ENCODE results near the gene ACR. TPM values are rescaled to one million over a fixed set of nuclear protein-coding genes. Genes with fewer than 3 reads are reported as not detected.

ACR gene
- total and polyA plus RNA-seq, 2 of the 8 experiments (the other 6 are each of a cell fraction or from before 2014, with no cell fraction given) = 0.56 TPM; not detected in 1

DNA sequence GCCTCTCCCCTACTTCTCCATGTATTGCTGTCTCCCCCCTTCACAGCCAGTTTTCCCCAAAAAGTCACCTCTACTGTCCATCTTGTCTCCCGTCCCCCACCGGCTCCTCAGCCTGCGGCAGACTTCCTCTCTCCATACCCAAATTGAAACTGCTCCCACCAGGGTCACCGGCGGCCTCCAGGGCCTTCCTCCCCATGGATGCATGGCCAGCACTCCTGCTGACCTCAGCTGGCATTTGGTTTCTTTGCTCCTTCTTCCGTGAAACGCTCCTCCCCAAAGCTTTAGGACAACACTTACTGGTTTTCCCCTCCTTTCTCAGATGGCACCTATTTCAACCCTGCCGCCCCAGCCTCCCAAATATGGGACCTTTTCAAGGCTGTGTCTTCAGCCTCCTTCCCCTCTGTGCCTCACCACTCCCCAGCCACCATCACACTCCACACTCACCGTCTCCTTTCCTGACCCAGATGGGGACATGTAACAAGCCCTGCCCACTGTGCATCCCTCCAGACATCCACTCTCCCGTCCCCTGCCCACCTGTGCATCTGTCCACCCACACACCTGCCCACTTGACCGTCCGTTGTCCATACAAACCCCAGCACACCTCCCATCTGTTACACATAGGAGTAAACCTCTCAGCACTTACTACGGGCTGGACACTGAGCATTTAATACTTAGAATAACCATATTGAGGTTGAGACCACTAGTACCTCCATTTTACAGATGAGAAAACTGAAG is 21.5 kb upstream of the ACR start:
- Histone ChIP-seq H4K91ac (replicated peaks; ENCODE audit: insufficient read length, low read length) (no peak overlapping the region), H3K4me1 (replicated peaks in 1 of 4; ENCODE audit: control insufficient read depth in 3 of 4, insufficient read depth in 4 of 4, low read length in 3 of 4) (peaks cover 0 to 6% (median 0%) of the 10 kb centered on the region in 4 experiments; a peak in 2 of 7 replicates), H3K4ac (replicated peaks; ENCODE audit: insufficient read length, low read depth, low read length) (no peak overlapping the region), H2BK20ac (ENCODE audit: low read length) (no peak overlapping the region), H4K5ac (ENCODE audit: insufficient read length, low read depth, low read length) (no peak overlapping the region), H3K9me3 (ENCODE audit: insufficient read depth in 2 of 2, low read depth in 1 of 2, low read length in 1 of 2) (no peaks in the 10 kb centered on the region), H3K79me1 (ENCODE audit: low read depth, low read length) (no peaks in the 10 kb centered on the region), H3K9ac (replicated peaks in 1 of 4; ENCODE audit: extremely low read depth in 1 of 4, low read depth in 3 of 4, low read length in 3 of 4) (no peak overlapping the region), H2BK5ac (ENCODE audit: low read depth, low read length) (no peak overlapping the region), H2BK12ac (ENCODE audit: low read depth, low read length) (no peak overlapping the region), H2AFZ (ENCODE audit: low read length) (no peak overlapping the region), H4K8ac (ENCODE audit: extremely low read depth, insufficient read depth, low read length) (no peak overlapping the region), H3K36me3 (ENCODE audit: control insufficient read depth in 2 of 4, insufficient read depth in 4 of 4, low read length in 3 of 4) (peaks cover 0 to 7% (median 0%) of the 10 kb centered on the region in 4 experiments; a peak in 1 of 8 replicates), H3K14ac (ENCODE audit: insufficient read length) (no peak overlapping the region), H3K56ac (replicated peaks; ENCODE audit: insufficient read length, low read depth, low read length) (no peak overlapping the region), H4K20me1 (replicated peaks in 1 of 2; ENCODE audit: control insufficient read depth in 1 of 2, insufficient read depth in 2 of 2, low read length in 2 of 2) (peaks cover 8 to 23% of the 10 kb centered on the region in 2 experiments), H2AK5ac (ENCODE audit: low read depth, low read length) (no peak overlapping the region), H3K27ac (ENCODE audit: low read depth, low read length) (no peak overlapping the region), H3K27me3 (replicated peaks in 1 of 4; ENCODE audit: control insufficient read depth in 3 of 4, extremely low read depth in 1 of 4, insufficient read depth in 3 of 4, low read length in 3 of 4) (peaks cover 25 to 37% (median 31%) of the 10 kb centered on the region in 4 experiments), H3K18ac (ENCODE audit: extremely low read depth, low read length) (no peak overlapping the region), H3K23ac (ENCODE audit: insufficient read length) (no peak overlapping the region), H3K4me3 (ENCODE audit: extremely low read depth in 1 of 4, insufficient read depth in 2 of 4, low read depth in 3 of 4, low read length in 4 of 4) (no peak overlapping the region), H3K79me2 (ENCODE audit: control insufficient read depth in 1 of 2, insufficient read depth in 2 of 2, low read length in 2 of 2) (no peaks in the 10 kb centered on the region), H2BK120ac (replicated peaks; ENCODE audit: low read depth, low read length) (no peak overlapping the region), H2BK15ac (ENCODE audit: low read length) (no peak overlapping the region), H3K23me2 (ENCODE audit: low read depth, low read length) (peaks cover 1% of the 10 kb centered on the region; the same call in 1 of the 2 replicates), H3K4me2 (ENCODE audit: insufficient read depth in 1 of 2, low read depth in 2 of 2, low read length in 2 of 2) (no peak overlapping the region)
- no peak for DNase-seq (ENCODE audit: low read depth in 1 of 2, low spot score in 2 of 2)
- no peak for FAIRE-seq
- WGBS, 2 experiments (ENCODE audit: extremely low coverage in 1 of 2, insufficient coverage in 1 of 2, insufficient read length in 1 of 2, insufficient replicate concordance in 2 of 2, low coverage in 1 of 2, low lambda C conversion rate in 2 of 2, missing lambda C conversion rate in 1 of 2) = 90% methylated on average over 12 of the region's 13 CpGs; no CpG with 5 or more reads in 1 of the 2 experiments
- ChIA-PET POLR2A (ENCODE audit: partially characterized antibody) (interaction anchor here (1.2 kb wide), 1 partner anchor 9 kb away, joined by 4 read pairs; no protein-coding TSS in a partner anchor), CTCF (ENCODE audit: partially characterized antibody) (interaction anchor here (1.1 to 1.4 kb wide), 2 partner anchors 17 to 20 kb away, joined by 4 to 5 read pairs; no protein-coding TSS in a partner anchor)
- TF ChIP-seq, protein P1, sequence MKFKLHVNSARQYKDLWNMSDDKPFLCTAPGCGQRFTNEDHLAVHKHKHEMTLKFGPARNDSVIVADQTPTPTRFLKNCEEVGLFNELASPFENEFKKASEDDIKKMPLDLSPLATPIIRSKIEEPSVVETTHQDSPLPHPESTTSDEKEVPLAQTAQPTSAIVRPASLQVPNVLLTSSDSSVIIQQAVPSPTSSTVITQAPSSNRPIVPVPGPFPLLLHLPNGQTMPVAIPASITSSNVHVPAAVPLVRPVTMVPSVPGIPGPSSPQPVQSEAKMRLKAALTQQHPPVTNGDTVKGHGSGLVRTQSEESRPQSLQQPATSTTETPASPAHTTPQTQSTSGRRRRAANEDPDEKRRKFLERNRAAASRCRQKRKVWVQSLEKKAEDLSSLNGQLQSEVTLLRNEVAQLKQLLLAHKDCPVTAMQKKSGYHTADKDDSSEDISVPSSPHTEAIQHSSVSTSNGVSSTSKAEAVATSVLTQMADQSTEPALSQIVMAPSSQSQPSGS (IDR thresholded peaks at IDR 0.05; ENCODE audit: low read length) = no peak
- TF ChIP-seq BRCA1 (IDR thresholded peaks at IDR 0.05; ENCODE audit: low read depth, low read length) (no peak), MAFK (IDR thresholded peaks at IDR 0.05; ENCODE audit: low read depth, low read length) (no peak), KDM4A (IDR thresholded peaks at IDR 0.05; ENCODE audit: low read depth, low read length, severe bottlenecking) (no peak), SIRT6 (IDR thresholded peaks at IDR 0.05; ENCODE audit: low read length) (no peak), ASH2L (IDR thresholded peaks at IDR 0.05; ENCODE audit: low read length) (no peak), FOSL1 (IDR thresholded peaks at IDR 0.05; ENCODE audit: insufficient read depth, low read depth, low read length) (no peak)
- TF ChIP-seq, protein P2, sequence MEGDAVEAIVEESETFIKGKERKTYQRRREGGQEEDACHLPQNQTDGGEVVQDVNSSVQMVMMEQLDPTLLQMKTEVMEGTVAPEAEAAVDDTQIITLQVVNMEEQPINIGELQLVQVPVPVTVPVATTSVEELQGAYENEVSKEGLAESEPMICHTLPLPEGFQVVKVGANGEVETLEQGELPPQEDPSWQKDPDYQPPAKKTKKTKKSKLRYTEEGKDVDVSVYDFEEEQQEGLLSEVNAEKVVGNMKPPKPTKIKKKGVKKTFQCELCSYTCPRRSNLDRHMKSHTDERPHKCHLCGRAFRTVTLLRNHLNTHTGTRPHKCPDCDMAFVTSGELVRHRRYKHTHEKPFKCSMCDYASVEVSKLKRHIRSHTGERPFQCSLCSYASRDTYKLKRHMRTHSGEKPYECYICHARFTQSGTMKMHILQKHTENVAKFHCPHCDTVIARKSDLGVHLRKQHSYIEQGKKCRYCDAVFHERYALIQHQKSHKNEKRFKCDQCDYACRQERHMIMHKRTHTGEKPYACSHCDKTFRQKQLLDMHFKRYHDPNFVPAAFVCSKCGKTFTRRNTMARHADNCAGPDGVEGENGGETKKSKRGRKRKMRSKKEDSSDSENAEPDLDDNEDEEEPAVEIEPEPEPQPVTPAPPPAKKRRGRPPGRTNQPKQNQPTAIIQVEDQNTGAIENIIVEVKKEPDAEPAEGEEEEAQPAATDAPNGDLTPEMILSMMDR (IDR thresholded peaks at IDR 0.05; ENCODE audit: control extremely low read depth in 1 of 3, insufficient read depth in 1 of 3, low read depth in 1 of 3, low read length in 3 of 3) = no peak

Data from H1 (cell line).